IMR-90 (cell line): Measurements from ENCODE around the gene ATIC. TPM values are rescaled to one million over a fixed set of nuclear protein-coding genes. Genes with fewer than 3 reads are reported as not detected.

Source experiments
- ATAC-seq: fragments of 200-7000 bp; cut with Tn5 transposase; 2 replicates; pipeline ENCODE4 v1.9.1; 2020; ENCODE audit warnings: low read depth, mild to moderate bottlenecking, moderate library complexity
- BruUV-seq: library from RNA; stranded (reverse); fragments of 400-500 nt; replicated peaks from 2 replicates; lab custom pipeline; 2021; lab: Mats Ljungman, UMichigan
- CTCF ChIA-PET: fragments of 300-600 bp; formaldehyde crosslinking; extraction: SDS; loops from one replicate; lab custom pipeline; 2021; ENCODE audit warnings: antibody characterized with exemption; lab: Yijun Ruan, JAX
- POLR2A ChIA-PET: fragments of 300-600 bp; sonication (Branson Sonifier 250); formaldehyde crosslinking; loops from one replicate; lab custom pipeline; 2022; ENCODE audit warnings: antibody characterized with exemption; ENCODE audit not compliant: unreplicated experiment; lab: Charles Lee
- DNase-seq: peaks from one replicate; pipeline ENCODE4 v3.0.0; 2013
- H2AFZ ChIP-seq: replicated peaks from 2 replicates; pipeline ENCODE3; 2013; ENCODE audit warnings: low read length, mild to moderate bottlenecking; ENCODE audit not compliant: poor library complexity
- H2AK5ac ChIP-seq: 2 replicates; pipeline ENCODE4 v1.6.1; 2013; ENCODE audit warnings: low read depth, low read length, inconsistent platforms
- H2AK9ac ChIP-seq: replicated peaks from 2 replicates; pipeline ENCODE3; 2013; ENCODE audit warnings: mild to moderate bottlenecking, low read depth, low read length, moderate library complexity; ENCODE audit not compliant: poor library complexity
- H2BK120ac ChIP-seq: 2 replicates; pipeline ENCODE4 v1.6.1; 2013; ENCODE audit warnings: low read depth, low read length, inconsistent platforms
- H2BK15ac ChIP-seq: 3 replicates; pipeline ENCODE4 v1.6.1; 2013; ENCODE audit warnings: low read depth, low read length, inconsistent platforms
- H2BK20ac ChIP-seq: 2 replicates; pipeline ENCODE4 v1.6.1; 2013; ENCODE audit warnings: low read depth, mild to moderate bottlenecking, inconsistent platforms, low read length, moderate library complexity
- H2BK5ac ChIP-seq: 2 replicates; pipeline ENCODE4 v1.6.1; 2013; ENCODE audit warnings: mild to moderate bottlenecking, low read depth, low read length, inconsistent platforms; ENCODE audit not compliant: poor library complexity, severe bottlenecking
- H3K14ac ChIP-seq: replicated peaks from 2 replicates; pipeline ENCODE4 v1.6.1; 2013; ENCODE audit warnings: low read depth, low read length, inconsistent platforms
- H3K18ac ChIP-seq: 2 replicates; pipeline ENCODE4 v1.6.1; 2013; ENCODE audit warnings: low read depth, low read length, control low read depth
- H3K23ac ChIP-seq: 2 replicates; pipeline ENCODE4 v1.6.1; 2013; ENCODE audit warnings: low read depth, low read length, inconsistent platforms
- H3K27ac ChIP-seq: 2 replicates; pipeline ENCODE4 v1.5.1; 2013; ENCODE audit warnings: mild to moderate bottlenecking, control low read depth, low read length; ENCODE audit not compliant: insufficient read depth
- H3K27me3 ChIP-seq: 2 replicates; pipeline ENCODE4 v1.6.1; 2013; ENCODE audit warnings: low read length; ENCODE audit not compliant: control insufficient read depth, insufficient read depth
- H3K36me3 ChIP-seq: 2 replicates; pipeline ENCODE4 v1.6.1; 2013; ENCODE audit warnings: low read length, mixed read lengths; ENCODE audit not compliant: control insufficient read depth, insufficient read depth
- H3K4ac ChIP-seq: 2 replicates; pipeline ENCODE4 v1.6.1; 2013; ENCODE audit warnings: low read depth, low read length, inconsistent platforms
- H3K4me1 ChIP-seq: 2 replicates; pipeline ENCODE4 v1.6.1; 2013; ENCODE audit warnings: low read length, mixed read lengths; ENCODE audit not compliant: control insufficient read depth, insufficient read depth
- H3K4me2 ChIP-seq: 2 replicates; pipeline ENCODE4 v1.6.1; 2013; ENCODE audit warnings: low read depth, mild to moderate bottlenecking, control low read depth, low read length, moderate library complexity
- H3K4me3 ChIP-seq: 2 replicates; pipeline ENCODE4 v1.5.1; 2013; ENCODE audit warnings: low read depth, mild to moderate bottlenecking, control low read depth, low read length, moderate library complexity; ENCODE audit not compliant: insufficient read depth
- H3K56ac ChIP-seq: 2 replicates; pipeline ENCODE4 v1.6.1; 2013; ENCODE audit warnings: low read length, inconsistent platforms; ENCODE audit not compliant: insufficient read depth; ENCODE audit errors: extremely low read depth
- H3K79me1 ChIP-seq, 2 experiments: 2 replicates each; pipeline ENCODE4 v1.6.1; 2013; ENCODE audit warnings: low read length in 2 of 2, inconsistent platforms in 1 of 2, low read depth in 1 of 2
- H3K9ac ChIP-seq: 2 replicates; pipeline ENCODE4 v1.6.1; 2013; ENCODE audit warnings: low read depth, low read length, control low read depth
- H3K9me1 ChIP-seq: 2 replicates; pipeline ENCODE4 v1.6.1; 2013; ENCODE audit warnings: low read length, inconsistent platforms; ENCODE audit not compliant: insufficient read depth
- H3K9me3 ChIP-seq: 2 replicates; pipeline ENCODE4 v1.6.1; 2013; ENCODE audit warnings: low read length; ENCODE audit not compliant: control insufficient read depth, insufficient read depth
- H4K20me1 ChIP-seq: 2 replicates; pipeline ENCODE4 v1.6.1; 2013; ENCODE audit warnings: low read length, inconsistent platforms; ENCODE audit not compliant: insufficient read depth
- H4K5ac ChIP-seq: 2 replicates; pipeline ENCODE4 v1.6.1; 2013; ENCODE audit warnings: mild to moderate bottlenecking, low read depth, low read length, control low read depth
- H4K8ac ChIP-seq, 2 experiments: 2 replicates each; pipeline ENCODE4 v1.6.1; 2013; ENCODE audit warnings: low read depth in 2 of 2, low read length in 2 of 2, control low read depth in 1 of 2, inconsistent platforms in 1 of 2
- H4K91ac ChIP-seq: 2 replicates; pipeline ENCODE4 v1.6.1; 2013; ENCODE audit warnings: low read depth, low read length, inconsistent platforms; ENCODE audit not compliant: insufficient read depth
- CEBPB ChIP-seq: IDR thresholded peaks from 2 replicates; pipeline ENCODE4 v1.6.1; 2012; ENCODE audit warnings: low read depth, low read length, improper control_type of control experiment
- RAD21 ChIP-seq: IDR thresholded peaks from 2 replicates; pipeline ENCODE4 v1.6.1; 2012; ENCODE audit warnings: low read length, improper control_type of control experiment
- RCOR1 ChIP-seq: IDR thresholded peaks from 2 replicates; pipeline ENCODE4 v1.6.1; 2012; ENCODE audit warnings: mild to moderate bottlenecking, low read length, improper control_type of control experiment; ENCODE audit not compliant: insufficient replicate concordance
- RFX5 ChIP-seq: IDR thresholded peaks from 2 replicates; pipeline ENCODE4 v1.8.0; 2012; ENCODE audit warnings: low read depth, mild to moderate bottlenecking, low read length, moderate library complexity
- SMC3 ChIP-seq: fragments of 150-350 bp; IDR thresholded peaks from 2 replicates; pipeline ENCODE4 v1.6.1; 2016; ENCODE audit warnings: low read depth, mild to moderate bottlenecking, antibody characterized with exemption, low read length, moderate library complexity
- dilution Hi-C: fragments of 300-500 bp; cut with HindIII; formaldehyde crosslinking; loops from one replicate; pipeline ENCODE4 v1.14.3; 2018; ENCODE audit warnings: low sequenced_read_pairs; ENCODE audit not compliant: unreplicated experiment
- in situ Hi-C: fragments of 300-500 bp; cut with MboI; formaldehyde crosslinking; loops from 3 replicates; pipeline ENCODE4 v1.14.3; 2019; ENCODE audit warnings: low sequenced_read_pairs, inconsistent platforms, mixed read lengths
- intact Hi-C: fragments of 100-400 bp; cut with micrococcal nuclease; formaldehyde crosslinking; loops from 2 replicates; pipeline ENCODE4 v1.10.0; 2022
- polyA plus RNA-seq, 3 experiments: library from polyadenylated mRNA; depleted of rRNA; stranded (reverse); fragments of >200 nt; gene quantifications; 2 replicates each; pipeline ENCODE4 v1.2.3, GENCODE V29; 2012; ENCODE audit warnings: low replicate concordance in 1 of 3
- total RNA-seq: library from RNA; depleted of rRNA; stranded (reverse); fragments of >200 nt; gene quantifications from 2 replicates; pipeline ENCODE4 v1.2.3, GENCODE V29; 2012

ATIC gene
- total and polyA plus RNA-seq, 2 of the 4 experiments (the other 2 are of a cell fraction), result 30.5 to 101 TPM

GRCh38 chr2:215392164-215392563, 80.3 kb downstream of the ATIC start:
- Histone ChIP-seq H3K27ac (no peak overlapping the region), H2BK15ac (no peak overlapping the region), H4K5ac (no peak overlapping the region), H3K4ac (no peak overlapping the region), H4K8ac (no peak overlapping the region; a peak in 1 of 4 replicates), H3K4me1 (peaks cover 6% of the 10 kb centered on the region), H3K18ac (no peak overlapping the region), H3K23ac (no peak overlapping the region), H2BK5ac (no peak overlapping the region), H3K27me3 (no peaks in the 10 kb centered on the region), H3K56ac (no peak overlapping the region), H3K79me1 (peaks cover 43 to 60% of the 10 kb centered on the region in 2 experiments), H4K20me1 (peaks cover 13% of the 10 kb centered on the region), H3K14ac (no peak overlapping the region), H3K4me2 (no peak overlapping the region), H2AK5ac (no peak overlapping the region), H3K9me3 (no peaks in the 10 kb centered on the region), H2AFZ (no peak overlapping the region), H2BK20ac (no peak overlapping the region), H3K9me1 (peaks cover 4% of the 10 kb centered on the region; the same call in 1 of the 2 replicates), H2BK120ac (no peak overlapping the region), H2AK9ac (no peak overlapping the region), H4K91ac (no peak overlapping the region), H3K4me3 (no peak overlapping the region), H3K36me3 (peaks cover 70% of the 10 kb centered on the region), H3K9ac (no peak overlapping the region)
- ChIA-PET CTCF (no interaction called here), POLR2A (no interaction called here)
- TF ChIP-seq RFX5 (no peak), RCOR1 (no peak), SMC3 (no peak), RAD21 (no peak), CEBPB (no peak)
- DNase-seq (no peak), ATAC-seq (no peak)
- intact Hi-C loops, result no loop called here
- no TSS peak for BruUV-seq
- dilution Hi-C loops, result no loop called here
- in situ Hi-C loops, result no loop called here
